ENCODE data around the gene CGB7. TPM values are rescaled to one million over a fixed set of nuclear protein-coding genes. Genes with fewer than 3 reads are reported as not detected.
"Not testable (repeated sequence)": the region's sequence is repeated elsewhere in the genome, so short reads cannot be mapped to it uniquely, and the experiment has no call there.

CGB7 gene
- total RNA-seq, 1 donor from 2014 or later: not detected

- intact Hi-C loops (cut with micrococcal nuclease): not testable (repeated sequence)
These were observed 17.3 kb upstream of the CGB7 start for GRCh38 chr19:49074869-49075268.

- intact Hi-C loops (cut with micrococcal nuclease): no loop called here
These were observed 16.2 kb upstream of the CGB7 start for GRCh38 chr19:49073514-49074378.

DNA sequence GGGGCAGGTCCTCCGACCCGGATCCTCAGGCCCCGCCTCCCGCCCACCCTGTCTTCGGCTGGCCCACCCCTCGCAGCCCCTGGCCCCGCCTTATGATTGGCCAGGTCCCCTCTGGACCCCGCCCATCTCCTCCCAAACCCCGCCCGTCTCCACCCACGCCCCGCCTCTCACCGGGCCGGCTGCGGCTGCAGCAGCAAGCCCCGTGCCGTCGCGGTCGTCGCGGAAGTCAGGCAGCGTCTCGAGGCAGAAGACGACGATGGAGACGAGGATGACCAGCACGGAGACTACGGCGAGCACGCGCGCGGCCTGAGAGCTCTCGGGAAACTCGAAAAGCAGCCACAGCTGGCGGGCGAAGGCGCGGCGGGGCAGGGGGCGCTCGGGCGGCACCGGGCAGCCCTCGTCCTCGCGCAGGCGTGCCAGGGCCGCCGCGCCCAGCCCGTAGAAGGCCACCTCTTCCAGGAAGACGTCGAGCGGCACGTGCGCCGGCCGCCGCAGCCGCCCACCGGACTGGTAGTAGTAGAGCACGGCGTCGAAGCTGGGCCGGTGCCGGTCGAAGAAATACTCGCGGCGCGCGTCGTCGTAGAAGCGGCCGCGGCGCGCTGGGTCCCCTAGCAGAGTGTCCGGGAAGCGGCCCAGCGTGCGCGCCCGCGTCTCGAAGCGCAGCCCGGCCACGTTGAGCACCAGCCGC is 14.5 kb upstream of the CGB7 start:
- intact Hi-C loops (cut with micrococcal nuclease): no loop called here

GRCh38 chr19:49070416-49070815 is 12.9 kb upstream of the CGB7 start:
- intact Hi-C loops (cut with micrococcal nuclease): no loop called here

- intact Hi-C loops (cut with micrococcal nuclease): no loop called here
These were observed 11.5 kb upstream of the CGB7 start for GRCh38 chr19:49069026-49069425.

DNA sequence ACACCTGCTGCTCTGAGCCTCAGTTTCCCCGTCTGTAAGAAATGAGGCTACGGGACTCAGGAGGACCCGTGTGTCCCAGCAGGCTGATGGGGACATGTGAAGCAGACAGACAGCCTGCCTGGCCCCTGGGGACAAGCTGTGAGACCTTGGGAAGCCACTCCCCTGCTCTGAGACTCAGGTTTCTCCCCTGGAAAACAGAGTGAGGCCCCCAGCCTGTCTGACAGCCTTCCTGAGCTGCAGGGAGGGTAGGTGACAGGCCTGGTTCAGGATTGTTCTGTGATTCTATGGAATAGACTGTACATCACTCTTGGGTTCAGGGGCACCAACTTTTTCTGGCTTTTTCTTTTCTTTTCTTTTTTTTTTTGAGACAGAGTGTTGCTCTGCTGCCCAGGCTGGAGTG is 10.0 kb upstream of the CGB7 start:
- intact Hi-C loops (cut with micrococcal nuclease): no loop called here

- intact Hi-C loops (cut with micrococcal nuclease): no loop called here
These were observed 8.5 kb upstream of the CGB7 start for GRCh38 chr19:49065905-49066512.

- intact Hi-C loops (cut with micrococcal nuclease): no loop called here
These were observed 7.4 kb upstream of the CGB7 start, which contains the start of gene NTF4 for GRCh38 chr19:49064768-49065611. TSS of gene NTF4 (minus strand) at chr19:49064818. CDS start at chr19:49061997, 2,821 bp downstream.

DNA sequence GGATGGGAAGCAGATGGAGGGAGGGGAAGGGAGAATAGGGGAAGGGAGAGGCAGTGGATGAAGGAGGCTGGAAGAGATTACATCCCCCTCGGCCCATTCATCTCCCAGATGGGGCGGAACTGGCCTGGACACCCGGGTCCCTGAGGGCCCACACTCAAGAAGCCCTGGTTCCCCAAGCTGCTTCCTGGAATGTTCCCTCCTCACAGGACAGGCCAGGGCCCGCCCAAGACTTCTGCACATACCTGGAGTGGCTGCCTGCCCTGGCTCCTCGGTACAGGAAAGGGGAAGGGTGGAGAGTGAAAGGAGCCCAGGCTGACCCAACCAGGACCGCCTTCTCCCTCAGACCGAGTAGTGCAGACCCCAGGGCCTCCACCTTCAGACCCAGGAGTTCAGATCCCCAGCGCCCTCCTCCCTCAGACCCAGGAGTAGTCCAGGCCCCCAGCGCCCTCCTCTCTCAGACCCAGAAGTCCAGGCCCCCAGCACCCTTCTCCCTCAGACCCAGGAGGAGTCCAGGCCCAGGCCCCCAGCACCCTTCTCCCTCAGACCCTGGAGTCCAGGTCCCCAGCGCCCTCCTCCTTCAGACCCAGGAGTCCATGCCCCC is 6.6 kb upstream of the CGB7 start:
- intact Hi-C loops (cut with micrococcal nuclease): no loop called here

DNA sequence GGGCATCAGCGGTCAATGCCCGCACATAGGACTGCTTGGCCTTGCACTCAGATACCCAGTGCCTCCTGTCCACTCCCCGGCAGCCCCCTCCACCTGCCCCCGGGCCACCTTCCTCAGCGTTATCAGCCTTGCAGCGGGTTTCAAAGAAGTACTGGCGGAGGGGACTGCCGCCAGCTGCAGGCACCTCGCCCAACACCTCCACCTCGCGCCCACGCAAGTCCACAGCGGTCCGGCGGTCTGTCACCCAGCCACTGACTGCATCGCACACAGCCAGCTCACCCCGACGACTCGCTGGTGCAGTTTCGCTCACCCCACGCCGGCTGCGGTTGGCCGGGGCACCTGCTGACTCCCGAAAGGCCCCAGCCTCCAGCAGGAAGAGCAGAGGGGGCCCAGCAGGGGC is 3.9 kb upstream of the CGB7 start:
- intact Hi-C loops (cut with micrococcal nuclease): no loop called here

DNA sequence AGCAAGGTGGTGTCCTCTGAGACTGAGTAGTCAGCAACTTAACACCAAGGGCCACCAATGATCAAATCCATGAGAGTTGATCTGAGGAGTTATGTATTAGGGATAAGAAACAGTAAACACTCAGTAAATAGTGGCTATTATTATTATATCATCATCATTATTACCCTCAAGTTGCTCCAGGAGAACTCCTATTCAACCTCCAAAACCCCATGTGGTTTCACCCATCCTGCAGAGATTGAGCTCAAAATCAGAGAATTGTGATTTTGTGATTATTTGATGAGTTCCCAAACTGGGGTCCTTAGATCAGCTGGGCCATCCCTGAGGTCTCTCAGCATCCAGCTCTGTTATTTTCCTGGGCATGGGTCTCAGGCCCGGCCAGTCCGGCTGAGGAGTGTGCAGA is 3.5 kb upstream of the CGB7 start:
- intact Hi-C loops (cut with micrococcal nuclease): no loop called here

GRCh38 chr19:49059053-49059452 is 1.5 kb upstream of the CGB7 start:
- intact Hi-C loops (cut with micrococcal nuclease): no loop called here

GRCh38 chr19:49058562-49058961 is 1.0 kb upstream of the CGB7 start:
- intact Hi-C loops (cut with micrococcal nuclease): no loop called here

DNA sequence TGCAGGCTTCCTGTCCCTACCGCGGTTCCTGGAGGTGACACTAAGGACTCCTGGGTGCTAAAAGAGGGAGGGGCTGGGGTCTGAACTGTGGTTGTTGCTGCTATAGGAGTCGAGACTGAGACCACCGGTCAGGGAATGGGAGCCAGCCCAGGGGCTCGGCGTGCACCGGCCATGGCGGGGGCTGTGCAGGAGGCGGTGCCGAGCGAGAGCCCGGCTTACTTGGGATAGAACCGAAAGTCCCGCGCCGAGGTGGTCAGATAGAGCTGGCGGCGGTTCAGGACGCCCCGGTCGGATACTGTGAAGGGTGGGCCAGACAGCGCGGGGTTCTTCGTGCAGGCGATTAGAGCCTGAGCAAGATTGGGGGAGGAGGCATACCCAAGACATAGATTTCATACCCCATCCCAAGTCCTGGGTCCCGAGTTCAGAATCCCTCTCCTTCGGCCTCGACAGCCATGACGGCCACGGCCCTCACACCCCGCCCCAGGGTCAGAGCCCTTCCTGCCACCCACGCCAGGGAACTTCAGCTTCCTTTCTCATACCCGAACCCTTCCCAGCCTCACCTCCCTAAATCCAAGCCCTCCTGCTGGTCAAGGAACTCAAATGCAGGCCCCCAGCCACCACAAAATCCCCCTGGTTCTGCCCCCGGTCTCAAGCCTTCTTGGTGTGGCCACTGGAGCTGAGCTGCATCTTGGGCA is 500 bp downstream of the CGB7 start:
- intact Hi-C loops (cut with micrococcal nuclease): not testable (repeated sequence)

- intact Hi-C loops (cut with micrococcal nuclease): no loop called here
These were observed 1.2 kb downstream of the CGB7 start for GRCh38 chr19:49056101-49056901.

DNA sequence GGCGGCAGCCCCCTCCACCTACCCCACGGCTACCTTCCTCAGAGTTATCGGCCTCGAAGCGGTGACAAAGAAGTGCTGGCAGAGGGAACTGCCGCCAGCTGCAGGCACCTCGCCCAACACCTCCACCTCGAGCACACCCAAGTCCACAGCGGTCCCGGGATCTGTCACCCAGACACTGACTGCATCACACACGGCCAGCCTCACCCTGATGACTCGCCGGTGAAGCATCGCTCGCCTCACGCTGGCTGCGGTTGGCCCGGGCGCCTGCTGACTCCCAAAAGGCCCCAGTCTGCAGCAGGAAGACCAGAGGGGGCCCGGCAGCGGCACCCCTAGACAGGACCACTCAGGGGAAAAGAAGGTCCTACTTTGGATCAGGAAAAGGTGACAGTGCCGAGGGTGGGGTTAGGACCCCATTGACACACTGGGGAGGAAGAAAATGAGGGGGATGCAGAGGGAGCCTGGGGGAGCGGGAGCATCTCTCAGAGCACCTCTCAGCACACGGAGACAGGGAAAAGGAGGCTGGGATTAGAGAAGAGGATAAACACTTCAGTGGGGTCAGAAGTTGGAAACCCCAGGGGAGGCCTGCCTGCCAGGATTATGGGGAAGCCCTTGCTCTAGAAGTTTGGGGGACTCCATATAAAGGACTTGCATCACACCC is 7.0 kb downstream of the CGB7 start:
- intact Hi-C loops (cut with micrococcal nuclease): not testable (repeated sequence)

GRCh38 chr19:49049834-49050233 is 7.7 kb downstream of the CGB7 start:
- intact Hi-C loops (cut with micrococcal nuclease): not testable (repeated sequence)

DNA sequence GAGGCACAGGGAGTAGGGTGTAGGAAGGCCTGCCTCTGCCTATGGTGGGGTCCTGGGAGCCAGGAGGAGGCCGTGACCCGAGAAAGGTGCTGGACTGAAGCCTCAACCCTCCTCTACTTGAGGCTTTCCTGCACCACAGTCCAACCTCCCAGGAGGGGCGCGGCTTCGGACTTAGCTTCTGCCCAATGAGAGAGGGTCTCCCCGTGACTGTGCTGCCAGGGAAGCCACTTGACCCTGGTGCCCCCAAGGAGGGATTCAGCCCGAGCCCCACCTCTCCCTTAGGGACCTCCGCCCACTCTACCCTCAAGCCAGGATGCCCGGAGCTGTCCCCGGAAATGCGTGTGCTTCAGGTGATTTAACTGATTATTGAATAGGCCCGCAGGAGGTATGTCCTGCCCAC is 8.5 kb downstream of the CGB7 start, which contains the start of gene CGB8:
Gene CGB8 (minus strand): TSS at position 101 of the 400 bp plus-strand sequence. CDS start 372 bp downstream, outside the sequence.
- intact Hi-C loops (cut with micrococcal nuclease): not testable (repeated sequence)

- intact Hi-C loops (cut with micrococcal nuclease): not testable (repeated sequence)
These were observed 14.0 kb downstream of the CGB7 start, which contains the start of gene CGB5 for GRCh38 chr19:49043548-49043947. TSS of gene CGB5 (plus strand) at chr19:49043848. CDS start at chr19:49044210, 362 bp downstream.

Measured in T-helper 2 cell treated with Interferon-gamma antibody and Interleukin-4, amounts not matched to agents 100 ng/mL and 5 ng/mL, for 36 hours (primary cell).